Measurements from ENCODE around the gene SLC24A4. TPM values are rescaled to one million over a fixed set of nuclear protein-coding genes. Genes with fewer than 3 reads are reported as not detected.

The SLC24A4 gene
- total and polyA plus RNA-seq, 4 donors: 0.47 to 2.4 (median 1.0) TPM

DNA sequence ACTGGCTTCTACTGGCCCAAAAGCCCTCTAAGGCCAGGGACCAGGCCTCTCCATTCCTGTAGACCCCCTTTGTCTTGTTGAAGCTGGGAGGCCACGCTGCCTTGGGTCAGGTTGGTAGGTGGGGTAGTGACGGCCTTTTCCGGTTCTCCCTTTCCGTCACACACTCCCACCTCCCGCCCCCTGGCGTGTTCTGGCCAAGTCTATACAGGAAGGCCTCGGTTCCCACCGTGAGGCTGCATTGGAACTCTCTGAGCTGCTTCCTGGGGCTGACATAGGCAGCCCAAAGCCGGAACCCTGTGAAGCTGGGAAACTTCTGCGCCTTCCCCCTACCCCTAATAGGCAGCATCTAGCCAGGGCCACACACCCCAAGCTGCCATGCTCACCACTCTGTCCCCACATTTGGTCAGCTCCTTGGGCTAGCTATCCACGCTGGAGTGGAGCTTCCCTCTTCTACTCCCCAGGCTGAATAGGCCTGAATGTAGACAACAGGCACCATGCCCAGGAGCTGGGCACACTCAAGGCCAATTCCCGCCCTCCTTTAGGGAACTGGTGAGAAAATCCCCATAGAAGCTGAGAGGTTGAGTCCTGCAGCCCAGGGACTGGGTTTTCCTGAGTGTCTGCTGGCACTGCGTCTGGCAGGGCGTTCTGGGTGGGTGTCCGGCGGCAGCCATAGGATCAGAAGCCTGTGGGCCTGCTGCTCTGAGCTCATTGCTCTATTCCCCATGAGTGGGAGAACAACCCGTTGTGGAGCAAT is 226.3 kb downstream of the SLC24A4 start:
- peak; percentile 28 for ATAC-seq (ENCODE audit: insufficient read depth, low FRiP score)
- Histone ChIP-seq H3K9ac (ENCODE audit: insufficient read depth in 1 of 2, low read length in 2 of 2) (no peak overlapping the region), H3K27ac (ENCODE audit: low read depth in 1 of 2, low read length in 1 of 2) (peak overlapping the region; percentile 43 to 52), H3K36me3 (ENCODE audit: control insufficient read depth in 4 of 4, insufficient read depth in 4 of 4, low read length in 4 of 4) (peaks cover 0 to 3% (median 0%) of the 10 kb centered on the region in 4 donors), H3K4me1 (ENCODE audit: control insufficient read depth in 5 of 5, insufficient read depth in 5 of 5, low read length in 5 of 5) (peaks cover 0 to 25% (median 13%) of the 10 kb centered on the region in 5 donors), H3K4me3 (no peak overlapping the region), H3K27me3 (ENCODE audit: control insufficient read depth in 3 of 3, insufficient read depth in 3 of 3, low read length in 2 of 3) (no peaks in the 10 kb centered on the region), H3K9me3 (ENCODE audit: control insufficient read depth in 4 of 4, insufficient read depth in 3 of 4, low read length in 3 of 4) (no peaks in the 10 kb centered on the region)
- WGBS, 2 donors: 62 to 75% methylated on average over 17 of the region's 17 CpGs
- TF ChIP-seq CTCF (IDR thresholded peaks at IDR 0.05; ENCODE audit: control extremely low read depth, extremely low read depth): no peak
- DNase-seq: peak in 1 of 3 donors; percentile 27

- peaks cover 0 to 3% (median 0%) of the 10 kb centered on the region in 4 donors for H3K36me3 ChIP-seq (ENCODE audit: control insufficient read depth in 4 of 4, insufficient read depth in 4 of 4, low read length in 4 of 4)
- no peak overlapping the region for H3K4me3 ChIP-seq
- no peaks in the 10 kb centered on the region for H3K27me3 ChIP-seq (ENCODE audit: control insufficient read depth in 3 of 3, insufficient read depth in 3 of 3, low read length in 2 of 3)
- H3K9ac ChIP-seq (ENCODE audit: insufficient read depth in 1 of 2, low read length in 2 of 2): no peak overlapping the region
- no peaks in the 10 kb centered on the region for H3K9me3 ChIP-seq (ENCODE audit: control insufficient read depth in 4 of 4, insufficient read depth in 3 of 4, low read length in 3 of 4)
- 24 to 44% methylated on average over 7 of the region's 7 CpGs for WGBS, 2 donors
- peak; percentile 56 for ATAC-seq (ENCODE audit: insufficient read depth, low FRiP score)
- peaks cover 0 to 25% (median 13%) of the 10 kb centered on the region in 5 donors for H3K4me1 ChIP-seq (ENCODE audit: control insufficient read depth in 5 of 5, insufficient read depth in 5 of 5, low read length in 5 of 5)
- TF ChIP-seq CTCF (IDR thresholded peaks at IDR 0.05; ENCODE audit: control extremely low read depth, extremely low read depth): no peak
- DNase-seq: peak; percentile 79 to 83 (median 83)
- peak overlapping the region; percentile 43 to 52 for H3K27ac ChIP-seq (ENCODE audit: low read depth in 1 of 2, low read length in 1 of 2)
Measured at GRCh38 chr14:92549859-92550230, 226.9 kb downstream of the SLC24A4 start.

Other genes starting within 250 kb of the SLC24A4 start
- 10 to 100 TPM; 25.6 to 68.1 TPM for gene ATXN3, start 216.6 kb upstream of the SLC24A4 start, total RNA-seq
- gene ATXN3, start 216.6 kb upstream of the SLC24A4 start, polyA plus RNA-seq: 10 to 100 TPM; 13.7 to 16.9 TPM
- gene NDUFB1, start 201.5 kb upstream of the SLC24A4 start, total RNA-seq: 100 to 1,000 TPM; 108 to 173 TPM
- 1,000 to 10,000 TPM in 1 of 2 donors, 100 to 1,000 TPM in 1; 309 to 1,169 TPM for gene NDUFB1, start 201.5 kb upstream of the SLC24A4 start, polyA plus RNA-seq
- 10 to 100 TPM; 30.9 to 49.6 TPM for gene CPSF2, start 201.2 kb upstream of the SLC24A4 start, total RNA-seq
- 10 to 100 TPM in 1 of 2 donors, 1 to 10 TPM in 1; 6.1 to 17.3 TPM for gene CPSF2, start 201.2 kb upstream of the SLC24A4 start, polyA plus RNA-seq
- 10 to 100 TPM; 28.1 to 55.5 TPM for gene RIN3, start 190.6 kb downstream of the SLC24A4 start, total RNA-seq
- gene RIN3, start 190.6 kb downstream of the SLC24A4 start, polyA plus RNA-seq: 10 to 100 TPM; 19.3 to 52.4 TPM

Data from lung (tissue), 12 donors.